ENCODE measurements around the gene OTUD6A.
"Not testable (repeated sequence)": the region's sequence is repeated elsewhere in the genome, so short reads cannot be mapped to it uniquely, and the experiment has no call there.

The OTUD6A gene

DNA sequence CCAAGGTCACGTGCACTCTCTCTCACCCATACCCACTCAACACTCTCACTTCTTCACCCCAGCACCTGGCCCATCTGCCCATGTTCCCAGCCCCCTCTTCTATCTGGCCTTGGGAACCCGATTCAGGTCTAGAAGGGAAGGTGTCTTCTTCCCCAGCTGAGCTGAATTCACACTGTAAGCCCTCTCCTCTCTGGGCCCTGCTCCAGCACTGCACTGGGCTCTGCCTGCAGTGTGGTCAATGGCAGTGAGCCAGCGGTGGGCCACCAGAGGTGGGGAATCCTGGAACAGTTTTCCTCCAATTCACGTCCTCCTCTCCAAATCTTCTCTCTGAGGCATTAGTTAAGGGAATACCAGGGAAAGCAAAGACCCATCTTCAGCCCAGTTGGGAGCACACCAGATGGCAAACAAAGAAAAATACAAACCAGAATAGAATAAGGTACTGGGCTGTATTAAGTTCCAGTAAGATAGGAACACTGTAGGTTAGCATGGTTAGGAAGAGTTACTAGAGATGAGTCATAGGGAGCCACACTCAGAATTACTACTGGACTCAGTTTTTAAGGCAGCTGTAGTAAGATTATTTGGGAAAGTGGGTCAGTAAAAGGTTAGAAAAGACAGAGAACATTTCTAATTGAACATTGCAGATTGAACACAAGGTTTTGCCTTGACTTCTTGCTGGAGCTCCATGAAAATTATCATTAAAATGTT lies 17.6 kb upstream of the OTUD6A start:
- no peak for DNase-seq (ENCODE audit: low read depth in 1 of 2, low spot score in 1 of 2)

DNA sequence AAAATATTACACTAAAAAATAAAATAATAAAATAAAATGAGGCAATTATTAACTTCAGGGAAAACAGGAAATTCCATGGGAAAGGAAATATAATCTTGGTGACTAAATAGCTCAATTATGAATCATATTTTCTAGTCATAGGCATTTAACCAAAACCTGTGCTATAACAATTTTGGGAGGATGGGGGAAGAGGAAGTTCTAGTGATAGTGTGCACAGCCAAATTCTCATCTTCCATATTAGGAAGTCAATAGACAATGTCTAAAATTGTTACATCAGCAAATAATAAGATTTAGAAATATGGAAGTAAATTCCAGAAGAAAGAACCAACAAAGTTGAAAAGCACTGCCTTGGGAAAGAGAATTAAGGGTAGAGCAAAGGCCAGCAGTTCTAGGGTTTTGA lies 15.3 kb upstream of the OTUD6A start:
- no peak for DNase-seq (ENCODE audit: low read depth in 1 of 2, low spot score in 1 of 2)

DNA sequence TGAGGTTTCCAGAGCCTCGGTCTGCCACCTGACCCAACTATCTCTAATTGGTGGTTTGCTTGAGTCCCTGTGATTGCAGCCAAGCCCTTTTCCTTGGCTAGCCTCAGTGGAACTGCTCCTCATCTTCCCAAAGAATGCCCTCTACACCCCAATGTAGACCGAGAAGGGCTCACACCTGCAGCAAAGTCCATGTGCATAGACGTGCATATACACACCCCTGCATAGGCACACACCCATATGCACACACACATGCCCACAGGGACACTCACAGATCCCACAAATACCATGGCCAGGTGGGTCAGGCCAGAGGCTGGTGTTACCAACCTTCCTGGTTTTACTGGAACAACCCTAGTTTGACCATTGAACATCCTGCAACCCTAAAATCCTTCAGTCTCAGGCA lies 12.9 kb upstream of the OTUD6A start:
- DNase-seq (ENCODE audit: low read depth in 1 of 2, low spot score in 1 of 2): no peak

DNA sequence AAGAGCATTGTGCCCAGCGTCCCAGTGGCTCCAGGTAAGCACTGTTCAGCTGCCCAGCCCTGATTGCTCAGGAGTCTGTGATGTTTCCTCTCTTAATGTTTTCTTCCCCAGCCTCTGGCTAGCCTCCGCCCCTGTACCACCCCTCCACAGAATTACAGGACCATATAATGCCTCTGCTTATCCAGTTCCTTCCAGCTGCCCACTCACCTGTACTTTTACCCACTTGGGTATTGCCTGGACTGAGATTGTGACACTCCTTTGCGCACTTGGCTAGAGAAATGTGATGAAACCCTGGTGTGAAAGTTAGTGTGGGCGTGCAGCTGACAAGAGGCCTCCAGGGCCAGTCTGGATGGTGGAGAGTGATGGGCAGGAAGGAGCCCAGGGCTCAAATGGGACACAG lies 12.3 kb upstream of the OTUD6A start, which contains the start of gene AWAT2:
Gene AWAT2 (minus strand): TSS at position 14 of the 400 bp plus-strand sequence. CDS start 6 bp downstream, at position 8.
- no peak for DNase-seq (ENCODE audit: low read depth in 1 of 2, low spot score in 1 of 2)

DNA sequence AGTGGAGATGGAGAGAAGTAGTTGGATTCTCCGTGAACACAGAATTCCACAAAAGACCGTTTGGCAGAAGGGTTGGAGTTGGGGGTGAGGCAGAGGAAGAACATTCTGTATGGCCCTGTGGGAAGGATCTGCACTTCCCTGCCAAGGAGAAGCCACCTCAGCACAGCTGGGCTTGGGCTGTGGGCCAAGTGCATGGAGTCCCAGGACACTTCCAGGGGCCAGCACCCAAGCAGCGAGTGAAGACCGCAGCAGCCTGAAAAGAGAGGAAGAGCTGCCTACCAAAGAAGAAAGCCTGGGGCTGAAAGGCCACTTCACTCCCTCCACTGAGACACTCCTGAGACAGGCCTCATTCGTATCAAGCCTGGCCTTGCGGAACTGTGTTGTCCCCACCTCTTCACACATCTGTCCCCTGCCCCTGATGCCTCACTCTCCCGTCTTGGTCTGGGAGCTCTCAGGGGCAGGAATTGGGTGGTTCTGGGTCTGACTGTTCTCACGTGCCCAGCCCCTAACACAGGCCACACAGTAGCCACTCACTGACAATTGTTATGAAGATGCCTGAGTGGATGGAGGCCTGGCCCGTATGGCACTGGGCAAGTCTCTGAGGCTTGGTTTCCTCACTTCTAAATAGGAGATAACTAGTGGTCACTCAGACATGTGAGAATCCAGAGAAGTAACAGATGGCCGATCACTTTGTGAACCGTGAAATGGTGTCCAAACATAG lies 9.2 kb upstream of the OTUD6A start:
- DNase-seq (ENCODE audit: low read depth in 1 of 2, low spot score in 1 of 2): no peak

DNA sequence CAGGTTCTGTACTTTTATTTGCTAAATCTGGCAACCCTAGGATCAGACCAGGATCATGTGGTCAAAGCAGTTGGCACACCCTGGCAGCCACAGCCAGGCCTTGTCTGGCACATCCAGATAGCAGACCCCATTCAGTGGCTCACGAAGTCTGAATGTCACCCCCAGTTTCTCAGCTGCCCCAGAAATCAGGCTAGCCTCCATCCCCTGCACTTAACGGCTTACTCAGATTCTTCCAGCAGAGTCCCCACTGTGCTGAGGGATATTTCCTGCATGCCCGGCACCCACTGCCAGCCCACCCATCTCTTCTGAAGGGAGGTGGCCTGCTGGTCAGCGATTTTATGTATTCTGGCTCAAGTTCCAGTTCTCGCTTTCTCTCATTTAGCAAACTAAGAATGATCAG lies 7.9 kb upstream of the OTUD6A start:
- DNase-seq (ENCODE audit: low read depth in 1 of 2, low spot score in 1 of 2): no peak

DNA sequence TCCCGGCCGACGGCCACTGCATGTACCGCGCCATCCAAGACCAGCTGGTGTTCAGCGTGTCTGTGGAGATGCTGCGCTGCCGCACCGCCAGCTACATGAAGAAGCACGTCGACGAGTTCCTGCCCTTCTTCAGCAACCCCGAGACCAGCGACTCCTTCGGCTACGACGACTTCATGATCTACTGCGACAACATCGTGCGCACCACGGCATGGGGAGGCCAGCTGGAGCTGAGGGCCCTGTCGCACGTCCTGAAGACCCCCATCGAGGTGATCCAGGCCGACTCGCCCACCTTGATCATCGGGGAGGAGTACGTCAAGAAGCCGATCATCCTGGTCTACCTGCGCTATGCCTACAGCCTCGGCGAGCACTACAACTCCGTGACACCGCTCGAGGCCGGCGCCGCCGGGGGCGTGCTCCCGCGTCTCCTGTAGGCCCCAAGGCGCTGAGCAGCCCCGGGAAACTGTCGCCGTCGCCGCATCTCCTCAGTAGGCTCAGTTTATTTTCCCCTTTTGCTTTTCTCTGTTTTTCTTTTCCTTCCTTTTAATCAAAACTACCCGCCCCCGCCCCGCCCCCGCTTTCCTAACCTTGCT lies 799 bp downstream of the OTUD6A start:
- DNase-seq (ENCODE audit: low read depth in 1 of 2, low spot score in 1 of 2): no peak

DNA sequence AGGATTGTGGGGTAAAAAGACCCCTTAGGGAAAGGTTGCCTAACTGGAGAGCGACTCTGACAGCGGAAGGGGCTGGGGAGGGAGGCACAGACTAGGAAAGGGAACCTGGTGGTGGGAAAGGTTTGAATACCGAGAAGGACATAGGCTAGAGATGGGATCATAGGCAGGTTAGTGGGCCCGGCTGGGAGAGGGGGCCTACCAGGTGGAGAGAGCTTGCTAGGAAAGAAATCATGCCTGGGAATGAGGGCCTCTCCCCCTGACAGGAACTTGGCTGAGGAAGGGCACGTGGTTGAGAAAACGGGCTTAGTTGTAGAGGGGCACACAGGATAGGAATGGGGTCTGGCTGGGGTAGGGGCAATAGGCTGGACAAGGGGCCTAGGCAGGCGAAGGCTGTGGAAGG lies 4.4 kb downstream of the OTUD6A start:
- no peak for DNase-seq (ENCODE audit: low read depth in 1 of 2, low spot score in 1 of 2)

DNA sequence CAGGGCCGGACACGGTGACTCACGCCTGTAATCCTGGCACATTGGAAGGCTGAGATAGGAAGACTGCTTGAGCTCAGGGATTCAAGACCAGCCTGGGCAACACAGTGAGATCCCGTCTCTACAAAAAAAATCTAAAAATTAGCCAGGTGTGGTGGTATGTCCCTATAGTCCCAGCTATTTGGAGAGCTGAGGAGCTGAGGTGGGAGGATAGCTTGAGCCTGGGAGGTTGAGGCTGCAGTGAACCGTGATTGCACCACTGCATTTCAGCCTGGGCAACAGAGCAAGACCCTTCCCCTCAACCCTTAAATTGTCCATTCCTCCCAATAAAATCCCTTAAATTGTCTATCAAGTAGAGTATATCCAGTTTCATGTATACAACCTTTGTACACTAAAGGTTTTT lies 17.0 kb downstream of the OTUD6A start:
- DNase-seq (ENCODE audit: low read depth in 1 of 2, low spot score in 1 of 2): no peak

DNA sequence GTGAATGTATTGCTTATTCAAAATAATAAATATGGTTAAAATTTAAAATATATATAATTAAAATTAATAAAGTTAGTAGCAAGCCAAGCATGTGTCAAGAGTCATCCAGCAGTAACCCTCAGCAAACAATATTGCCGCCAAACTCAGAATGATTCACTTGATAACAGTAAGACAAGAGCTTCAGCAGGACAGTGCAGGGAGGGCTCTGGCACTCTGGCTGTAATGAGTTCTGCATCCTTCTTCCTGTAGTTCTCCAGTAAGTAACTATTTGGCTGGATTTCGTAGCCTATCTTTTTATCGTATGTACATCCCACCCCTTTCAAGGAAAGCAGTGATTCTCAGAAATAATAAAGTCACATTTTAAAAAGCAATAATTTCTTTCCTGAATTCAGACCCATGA lies 17.6 kb downstream of the OTUD6A start:
- DNase-seq (ENCODE audit: low read depth in 1 of 2, low spot score in 1 of 2): no peak

DNA sequence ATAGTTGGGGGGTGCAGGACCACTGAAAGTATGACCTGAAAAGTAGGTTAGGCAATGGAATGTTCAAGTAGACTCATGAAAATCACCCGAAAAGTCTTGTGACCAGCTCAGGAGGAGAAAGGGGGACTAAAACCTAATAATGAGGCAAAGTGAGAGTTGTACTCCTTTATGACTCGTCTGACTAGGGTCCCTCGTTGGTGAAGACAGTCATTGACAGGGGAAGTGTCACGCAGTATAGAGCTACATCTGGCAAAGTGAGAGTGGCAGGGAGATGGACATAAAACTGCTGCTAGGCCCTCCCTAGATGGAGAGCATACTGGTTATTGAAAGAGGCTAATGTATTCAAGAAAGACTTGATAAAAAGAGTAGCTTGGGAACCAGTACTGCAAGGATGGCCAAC lies 20.5 kb downstream of the OTUD6A start:
- no peak for DNase-seq (ENCODE audit: low read depth in 1 of 2, low spot score in 1 of 2)

DNA sequence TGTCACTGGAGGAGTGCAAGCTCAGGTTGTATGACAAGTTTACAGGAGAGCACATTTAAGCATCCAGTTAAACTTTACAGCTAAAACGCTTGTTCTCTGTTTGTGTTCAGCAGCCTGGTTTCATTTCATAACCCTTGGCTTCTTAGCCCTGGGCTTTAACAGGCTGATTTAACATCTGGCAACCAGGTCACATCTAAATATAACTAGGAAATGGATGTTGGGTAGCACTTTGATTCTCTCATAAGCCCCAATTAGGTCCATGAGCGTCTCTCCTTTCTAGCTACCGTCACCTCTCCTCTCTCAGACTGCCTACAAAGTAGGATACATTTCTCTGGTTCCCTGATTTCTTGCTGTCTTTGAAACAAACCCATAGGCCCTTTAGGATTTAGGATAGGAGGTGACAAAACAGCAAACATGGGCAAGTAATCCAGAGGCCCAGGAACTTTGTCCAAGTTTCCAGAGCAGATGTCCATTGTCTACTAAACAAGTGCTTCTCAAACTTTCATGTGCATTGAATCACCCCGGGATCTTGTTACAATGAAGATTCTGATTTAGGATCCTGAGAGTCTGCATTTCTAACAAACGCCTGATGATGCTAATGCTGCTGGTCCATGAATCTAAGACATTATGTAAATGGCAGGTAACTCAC lies 22.5 kb downstream of the OTUD6A start:
- DNase-seq (ENCODE audit: low read depth in 1 of 2, low spot score in 1 of 2): no peak

DNA sequence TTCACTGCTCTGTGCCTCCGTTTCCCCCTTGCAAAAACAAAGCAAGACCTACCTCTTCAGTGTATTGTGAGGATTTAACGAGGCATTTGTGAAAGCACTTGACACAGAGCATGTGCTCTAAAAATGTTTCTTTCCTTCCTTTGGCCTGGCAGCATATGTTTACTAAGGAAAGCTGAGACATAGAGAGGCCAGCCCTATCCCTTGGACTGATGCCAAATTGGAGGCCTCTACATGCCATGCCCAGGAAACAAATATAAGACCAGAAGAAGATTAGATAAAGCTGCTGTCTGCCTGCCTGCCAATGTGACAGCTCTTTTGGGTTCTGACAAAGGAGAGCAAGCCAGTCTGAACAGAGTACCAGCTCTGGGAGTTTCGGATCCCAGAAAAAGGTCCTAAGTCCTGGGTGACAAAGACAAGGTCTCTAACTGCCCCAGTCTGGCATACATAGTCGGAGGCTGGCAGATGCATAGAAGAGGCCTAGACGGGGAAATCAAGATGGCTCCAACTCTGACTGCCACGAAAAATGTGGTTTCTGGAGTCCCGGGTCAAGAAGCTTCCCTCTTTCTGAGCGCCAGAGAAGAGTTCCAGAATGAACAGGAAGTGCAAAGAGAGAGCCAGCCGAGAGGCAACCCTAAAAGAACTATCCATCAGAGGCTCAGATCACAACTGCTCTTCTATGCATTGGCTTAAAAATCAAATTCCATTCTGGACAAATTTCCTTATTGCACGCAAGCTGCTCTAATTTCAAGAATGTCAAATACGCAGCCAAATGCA lies 25.8 kb downstream of the OTUD6A start:
- no peak for DNase-seq (ENCODE audit: low read depth in 1 of 2, low spot score in 1 of 2)

DNA sequence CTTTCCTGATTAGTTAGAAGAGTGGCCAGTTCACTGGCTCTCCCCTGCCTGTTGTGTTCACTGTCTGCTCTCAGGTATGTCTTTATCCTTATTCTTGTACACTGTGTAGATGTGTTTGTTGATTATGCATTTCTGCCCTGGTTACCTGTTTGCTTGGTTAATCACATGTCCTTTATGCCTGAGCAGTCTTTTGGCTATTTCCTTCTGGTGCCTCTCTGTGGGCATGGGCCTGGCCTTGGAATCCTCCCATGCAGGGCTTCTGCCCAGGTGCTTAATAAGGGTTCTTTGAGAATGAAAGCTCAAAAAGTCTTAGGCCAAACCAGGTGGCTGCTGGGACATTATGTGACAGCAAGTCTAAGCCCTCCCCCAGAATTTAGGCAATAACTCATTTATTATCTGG lies 26.5 kb downstream of the OTUD6A start:
- DNase-seq (ENCODE audit: low read depth in 1 of 2, low spot score in 1 of 2): no peak

DNA sequence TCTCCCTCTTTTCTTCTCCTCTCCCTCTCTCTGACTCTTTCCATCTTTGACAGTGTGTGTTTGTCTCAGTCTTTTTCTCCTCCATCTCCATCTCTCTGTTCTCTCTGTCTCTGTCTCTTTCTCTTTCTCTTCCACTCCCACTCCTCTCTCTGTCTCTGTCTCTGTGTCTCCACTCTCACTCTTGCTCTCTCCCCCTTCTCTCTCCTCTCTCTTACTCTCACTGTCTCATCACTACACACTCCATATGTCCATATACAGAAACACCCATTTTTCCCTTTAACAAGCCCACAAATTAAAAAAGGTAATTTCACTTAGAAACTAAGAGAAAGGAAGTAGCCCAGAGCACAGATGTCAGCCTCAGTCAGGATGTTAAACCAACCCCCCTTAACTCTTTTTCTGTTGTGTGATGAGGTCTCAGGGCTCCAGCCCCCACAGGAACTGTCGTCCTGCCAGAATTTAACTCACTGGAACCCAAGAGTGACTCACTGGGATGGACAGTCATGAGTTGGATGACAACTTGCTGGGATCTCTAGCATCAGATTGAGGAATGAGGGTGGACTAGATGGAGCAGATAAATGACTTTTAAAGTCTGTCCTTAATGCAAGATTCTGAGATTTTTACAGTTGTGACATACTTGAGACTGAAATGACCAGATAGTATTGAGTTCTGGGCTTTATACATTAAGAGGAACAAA lies 27.5 kb downstream of the OTUD6A start:
- DNase-seq (ENCODE audit: low read depth in 1 of 2, low spot score in 1 of 2): no peak

DNA sequence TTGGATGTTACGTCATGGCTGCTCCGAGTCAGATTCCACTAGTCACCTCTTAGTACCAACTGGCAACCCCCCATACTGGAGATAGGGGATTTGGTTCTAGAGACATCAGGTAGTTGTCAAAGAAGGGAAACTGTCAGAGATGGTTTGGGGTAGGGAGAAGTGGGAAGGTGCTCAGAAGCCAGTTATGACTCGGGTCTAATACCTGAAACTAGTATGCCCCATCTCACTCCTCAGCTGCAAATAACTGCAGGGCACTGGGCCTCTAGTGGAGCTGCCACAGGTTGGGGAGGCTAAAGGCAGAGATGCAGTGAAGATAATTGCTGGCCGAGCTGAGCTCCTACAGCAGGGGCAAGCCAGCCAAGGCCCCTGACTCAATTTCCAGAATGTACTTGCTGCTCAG lies 30.0 kb downstream of the OTUD6A start:
- no peak for DNase-seq (ENCODE audit: low read depth in 1 of 2, low spot score in 1 of 2)

DNA sequence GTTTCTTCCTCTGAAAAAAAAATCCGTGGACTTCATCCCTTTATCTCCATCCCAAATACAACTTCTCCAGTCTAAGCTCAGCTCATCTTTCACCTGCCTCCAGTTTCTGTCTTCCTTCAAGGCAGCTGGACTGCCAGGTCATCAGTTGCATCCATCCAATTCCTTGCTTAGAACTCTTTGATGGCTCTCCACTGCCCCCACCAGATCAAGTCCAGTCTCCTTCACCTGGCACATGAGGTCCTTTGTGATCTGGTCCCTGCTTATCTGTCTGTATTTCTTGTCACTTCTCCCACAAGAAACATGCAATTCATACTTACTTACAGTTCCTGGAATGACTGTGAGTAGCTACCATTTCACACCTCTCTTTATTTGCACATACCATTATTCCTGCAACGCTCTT lies 33.8 kb downstream of the OTUD6A start:
- no peak for DNase-seq (ENCODE audit: low read depth in 1 of 2, low spot score in 1 of 2)

DNA sequence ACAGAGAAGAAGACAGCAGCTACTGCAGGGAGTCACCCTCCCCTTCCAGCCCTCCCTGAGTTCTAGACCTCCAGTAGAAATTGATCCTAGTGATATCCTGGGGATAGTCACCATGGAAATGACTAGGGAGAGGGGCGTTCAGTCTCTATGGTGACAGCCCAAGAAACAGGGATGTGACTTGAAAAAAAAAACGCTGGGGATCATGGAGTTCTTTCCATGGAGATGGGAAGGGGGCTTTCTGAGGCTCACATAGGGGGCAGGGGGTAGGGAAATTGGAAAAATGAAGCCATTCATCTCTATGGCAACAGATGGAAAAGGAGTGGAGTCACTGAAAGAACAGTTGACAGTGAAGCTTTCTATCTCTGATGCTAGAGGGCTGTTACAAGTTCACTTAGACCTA lies 43.0 kb downstream of the OTUD6A start:
- no peak for DNase-seq (ENCODE audit: low read depth in 1 of 2, low spot score in 1 of 2)

DNA sequence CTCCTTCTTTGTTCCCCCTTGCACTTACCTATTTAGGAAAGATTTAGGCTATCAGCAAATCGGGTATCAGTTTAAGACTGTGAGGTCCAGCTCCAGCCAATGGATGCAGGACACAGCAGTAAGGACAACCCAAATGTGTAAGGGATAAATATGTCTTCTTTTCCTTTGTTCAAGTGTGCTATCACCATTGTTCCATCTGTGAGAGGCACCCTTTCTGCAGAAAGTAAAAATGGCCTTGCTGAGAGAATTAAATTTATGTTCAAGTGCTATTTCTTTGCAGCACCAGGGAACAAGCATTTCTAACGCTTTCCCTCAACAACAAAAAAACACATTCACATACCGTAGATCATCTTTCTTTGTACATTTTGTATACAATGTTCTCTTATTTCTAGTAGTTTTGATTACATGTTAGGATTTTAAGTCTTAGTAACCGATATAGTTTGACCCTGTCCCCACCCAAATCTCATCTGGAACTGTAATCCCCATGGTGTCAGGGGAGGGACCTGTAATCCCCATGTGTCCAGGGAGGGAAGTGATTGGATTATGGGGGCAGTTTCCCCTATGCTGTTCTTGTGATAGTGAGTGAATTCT lies 49.3 kb downstream of the OTUD6A start:
- DNase-seq (ENCODE audit: low read depth in 1 of 2, low spot score in 1 of 2): not testable (repeated sequence)

All from activated CD4-positive, alpha-beta T cell treated with anti-CD3 and anti-CD28 coated beads, Interleukin-2, amount 50 U/mL, for 24 hours (primary cell).